HepG2 (cell line): ENCODE data around the gene PNLIPRP3.

Experiments used
- BCLAF1 ChIP-seq: fragments of 450-650 bp; IDR thresholded peaks from 2 replicates; pipeline ENCODE4 v1.6.1; 2017; ENCODE audit warnings: mild to moderate bottlenecking
- CC2D1A ChIP-seq: sonication (generic); formaldehyde crosslinking; IDR thresholded peaks from 2 replicates; pipeline ENCODE4 v1.8.1; 2023; ENCODE audit warnings: mild to moderate bottlenecking, missing genetic modification reagents
- CEBPB ChIP-seq: IDR thresholded peaks from 2 replicates; pipeline ENCODE4 v1.6.1; 2011; ENCODE audit warnings: low read depth, low read length, improper control_type of control experiment, borderline replicate concordance
- CTCF ChIP-seq: sonication (generic); formaldehyde crosslinking; IDR thresholded peaks from 2 replicates; pipeline ENCODE4 v1.5.0; 2020; ENCODE audit warnings: mild to moderate bottlenecking, missing genetic modification reagents, moderate library complexity
- NR2F2 ChIP-seq: IDR thresholded peaks from 2 replicates; pipeline ENCODE4 v1.6.1; 2012; ENCODE audit warnings: low read depth, inconsistent platforms, borderline replicate concordance
- ZBTB8A ChIP-seq: sonication (generic); formaldehyde crosslinking; IDR thresholded peaks from 2 replicates; pipeline ENCODE4 v1.4.0; 2020; ENCODE audit warnings: mild to moderate bottlenecking, low read depth, missing genetic modification reagents, borderline replicate concordance
- ZNF367 ChIP-seq: sonication (generic); formaldehyde crosslinking; IDR thresholded peaks from 2 replicates; pipeline ENCODE4 v1.4.0; 2020; ENCODE audit warnings: missing genetic modification reagents, borderline replicate concordance
- TF ChIP-seq, protein P1 (sequence below): sonication (generic); formaldehyde crosslinking; IDR thresholded peaks from 2 replicates; pipeline ENCODE4 v1.5.0; 2020; ENCODE audit warnings: missing genetic modification reagents

GRCh38 chr10:116510565-116510964, 82.9 kb downstream of the PNLIPRP3 start:
- TF ChIP-seq, protein P1, sequence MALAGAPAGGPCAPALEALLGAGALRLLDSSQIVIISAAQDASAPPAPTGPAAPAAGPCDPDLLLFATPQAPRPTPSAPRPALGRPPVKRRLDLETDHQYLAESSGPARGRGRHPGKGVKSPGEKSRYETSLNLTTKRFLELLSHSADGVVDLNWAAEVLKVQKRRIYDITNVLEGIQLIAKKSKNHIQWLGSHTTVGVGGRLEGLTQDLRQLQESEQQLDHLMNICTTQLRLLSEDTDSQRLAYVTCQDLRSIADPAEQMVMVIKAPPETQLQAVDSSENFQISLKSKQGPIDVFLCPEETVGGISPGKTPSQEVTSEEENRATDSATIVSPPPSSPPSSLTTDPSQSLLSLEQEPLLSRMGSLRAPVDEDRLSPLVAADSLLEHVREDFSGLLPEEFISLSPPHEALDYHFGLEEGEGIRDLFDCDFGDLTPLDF (CRISPR knock-in tag): no peak
- TF ChIP-seq CTCF (CRISPR knock-in tag): no peak
- no peak for TF ChIP-seq BCLAF1
- no peak for TF ChIP-seq ZBTB8A (CRISPR knock-in tag)
- TF ChIP-seq CEBPB: no peak
- no peak for TF ChIP-seq ZNF367 (CRISPR knock-in tag)
- no peak for TF ChIP-seq CC2D1A (CRISPR knock-in tag)
- no peak for TF ChIP-seq NR2F2
